Stimulated activated CD8-positive, alpha-beta memory T cell treated with anti-CD3 and anti-CD28 coated beads, Interleukin-15, amount 100 ng/mL, for 48 hours (primary cell): ENCODE results near the gene KIAA1671.
A peak's percentile ranks its signal among the peaks of the same experiment; 100 is the strongest.
"Not testable (repeated sequence)": the region's sequence is repeated elsewhere in the genome, so short reads cannot be mapped to it uniquely, and the experiment has no call there.

Experiments
- DNase-seq, 2 donors: peaks; one replicate each; pipeline ENCODE4 v3.0.0-alpha.2; 2020; ENCODE audit warnings: low read depth in 2 of 2

Gene KIAA1671

GRCh38 chr22:25200967-25201366 is 248.5 kb downstream of the KIAA1671 start:
- DNase-seq: no peak

- no peak for DNase-seq
Observed at GRCh38 chr22:25201557-25202273, 249.2 kb downstream of the KIAA1671 start.

- peak; percentile 14 to 32 for DNase-seq
Observed at GRCh38 chr22:25202290-25202921, 249.9 kb downstream of the KIAA1671 start.

- no peak for DNase-seq
Observed at GRCh38 chr22:25203082-25203481, 250.6 kb downstream of the KIAA1671 start.

GRCh38 chr22:25204547-25204946 is 252.0 kb downstream of the KIAA1671 start:
- DNase-seq: not testable (repeated sequence)

- DNase-seq: no peak
Observed at GRCh38 chr22:25205847-25206246, 253.3 kb downstream of the KIAA1671 start.

- DNase-seq: no peak
Observed at GRCh38 chr22:25206998-25207397, 254.5 kb downstream of the KIAA1671 start.

GRCh38 chr22:25207553-25208157 is 255.1 kb downstream of the KIAA1671 start:
- no peak for DNase-seq

- DNase-seq: no peak
Observed at GRCh38 chr22:25208328-25208727, 255.8 kb downstream of the KIAA1671 start.

DNA sequence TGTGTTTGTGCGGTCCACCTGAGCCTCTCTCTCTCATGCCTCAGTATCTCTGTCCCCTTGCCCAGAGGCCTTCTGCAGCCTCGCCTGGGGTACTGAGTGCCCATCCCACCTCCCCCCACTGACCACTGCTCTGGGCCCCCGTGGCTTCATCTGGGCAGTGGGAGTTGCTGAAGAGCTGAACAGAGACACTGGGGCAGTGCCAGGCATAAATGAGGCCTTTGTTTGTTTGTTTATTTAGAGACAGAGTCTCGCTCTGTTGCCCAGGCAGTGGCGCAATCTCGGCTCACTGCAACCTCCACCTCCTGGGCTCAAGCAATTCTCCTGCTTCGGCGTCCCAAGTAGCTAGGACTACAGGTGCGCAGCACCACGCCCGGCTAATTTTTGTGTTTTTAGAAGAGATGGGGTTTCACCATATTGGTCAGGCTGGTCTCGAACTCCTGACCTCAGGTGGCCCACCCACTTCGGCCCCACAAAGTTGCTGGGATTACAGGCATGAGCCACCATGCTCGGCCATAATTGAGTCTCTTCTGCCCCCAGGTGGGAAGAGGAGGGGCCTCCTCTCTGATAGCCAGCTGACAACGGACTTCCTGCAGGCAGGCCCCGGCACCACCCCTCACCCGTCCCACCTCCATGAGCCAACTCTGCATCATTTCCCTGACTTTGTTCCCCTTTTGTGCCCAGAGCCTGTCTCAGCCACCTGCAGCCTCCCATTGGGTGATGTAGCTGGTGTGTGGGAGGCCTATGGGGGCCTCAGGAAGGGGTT is 256.4 kb downstream of the KIAA1671 start:
- no peak for DNase-seq

DNA sequence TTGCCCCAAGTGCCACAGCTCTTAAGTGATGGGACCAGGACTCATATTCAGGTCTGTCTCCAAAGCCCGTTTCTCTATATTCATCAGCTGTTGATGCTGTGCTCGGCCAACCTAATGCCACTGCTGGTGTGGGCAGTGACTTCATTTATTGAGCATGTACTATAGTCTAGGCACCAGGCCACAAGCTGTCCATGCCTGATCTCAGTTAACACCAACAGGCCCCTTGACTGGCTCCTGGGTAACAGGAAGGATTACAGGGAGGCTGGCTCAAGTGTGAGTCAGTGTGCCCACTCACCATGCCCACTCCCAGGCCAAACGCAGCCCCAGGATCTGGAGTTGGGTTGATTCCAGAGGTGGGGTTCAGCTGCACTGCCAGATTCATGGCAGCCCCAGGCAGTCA is 258.3 kb downstream of the KIAA1671 start:
- no peak for DNase-seq

DNA sequence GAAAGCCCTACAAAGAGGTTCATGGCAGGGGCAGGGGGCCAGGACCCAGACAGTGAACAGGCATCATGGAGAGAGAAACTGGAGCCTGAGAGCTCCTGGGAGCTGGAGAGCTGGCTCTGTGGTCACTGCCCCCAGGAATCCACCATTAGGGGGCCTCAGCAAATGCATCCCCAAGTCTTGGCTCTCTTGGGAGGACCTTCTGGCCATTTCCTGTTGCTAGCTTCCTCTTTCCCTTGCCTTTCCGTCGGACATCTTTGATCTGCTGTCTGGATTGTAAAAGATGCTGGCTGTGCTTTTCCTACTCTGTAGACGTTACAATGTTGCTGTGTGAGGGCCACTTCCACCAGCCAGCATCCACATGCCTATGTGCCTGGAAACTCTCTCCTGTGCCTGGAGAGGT is 259.8 kb downstream of the KIAA1671 start:
- DNase-seq: no peak

DNA sequence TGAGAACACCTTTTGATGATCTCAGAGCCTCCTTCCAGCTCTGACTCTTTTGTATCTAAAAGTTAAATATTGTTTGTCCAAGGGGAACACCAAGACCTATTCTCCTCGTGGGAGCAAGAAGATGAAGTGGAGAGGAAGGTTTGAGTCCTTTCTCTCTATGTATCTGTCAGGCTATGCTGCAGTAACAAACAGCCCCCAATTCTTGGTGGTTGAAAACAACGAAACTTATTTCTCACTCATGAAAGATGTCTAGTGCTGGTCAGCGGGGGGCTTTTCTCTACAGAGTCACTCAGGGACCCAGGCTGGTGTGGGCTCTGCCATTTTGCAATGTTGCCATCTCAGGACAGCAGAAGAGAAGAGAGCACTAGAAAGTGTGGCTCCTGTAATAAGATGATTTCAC is 260.7 kb downstream of the KIAA1671 start:
- no peak for DNase-seq

GRCh38 chr22:25216230-25216629 is 263.7 kb downstream of the KIAA1671 start:
- no peak for DNase-seq

DNA sequence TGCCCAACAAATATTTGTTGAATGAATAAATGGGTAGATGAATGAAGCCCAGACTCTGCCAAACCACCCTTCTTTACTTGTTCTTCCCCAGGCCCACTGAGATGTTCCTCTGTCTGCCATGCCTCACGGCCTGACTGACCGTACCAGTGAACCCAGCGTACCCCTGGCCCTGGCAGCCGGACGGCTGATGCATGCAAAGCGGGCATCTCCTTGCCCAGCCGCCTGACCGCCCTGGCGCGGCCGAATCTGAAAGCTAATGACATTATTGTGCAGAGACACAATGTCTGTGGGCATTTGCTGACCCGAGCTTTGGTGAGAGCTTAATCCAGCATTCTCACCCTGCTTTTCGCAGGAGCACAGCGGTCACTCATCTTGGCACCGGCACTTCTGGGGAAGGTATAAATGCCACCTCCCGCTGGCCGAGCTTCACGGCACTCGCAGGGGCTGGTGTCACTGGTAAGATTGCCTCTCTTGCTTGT is 266.7 kb downstream of the KIAA1671 start, which contains the start of gene CRYBB2:
TSS of gene CRYBB2 (plus strand) at position 429 of the 479 bp plus-strand sequence. CDS start 1,791 bp downstream, outside the sequence.
- no peak for DNase-seq

- no peak for DNase-seq
Observed at GRCh38 chr22:25219948-25220442, 267.5 kb downstream of the KIAA1671 start.

GRCh38 chr22:25221790-25222189 is 269.3 kb downstream of the KIAA1671 start:
- DNase-seq: no peak

- DNase-seq: no peak
Observed at GRCh38 chr22:25223269-25223850, 270.8 kb downstream of the KIAA1671 start.

DNA sequence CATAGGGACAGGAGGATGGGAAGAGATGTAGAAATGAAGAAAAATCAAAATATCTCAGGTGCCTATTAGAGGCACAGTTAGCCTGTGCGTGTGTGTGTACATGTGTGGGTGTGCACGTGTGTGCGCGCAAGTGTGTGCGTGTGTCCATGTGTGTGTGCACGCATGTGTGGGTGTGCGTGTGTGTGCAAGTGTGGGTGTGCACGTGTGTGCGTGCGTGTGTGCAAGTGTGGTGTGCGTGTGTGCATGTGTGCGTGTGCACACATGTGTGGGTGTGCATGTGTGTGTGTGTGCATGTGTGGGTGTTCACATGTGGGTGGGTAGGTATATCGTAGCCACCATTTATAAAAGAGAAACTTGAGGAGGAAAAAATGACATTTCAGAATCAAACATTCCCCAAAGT is 276.3 kb downstream of the KIAA1671 start:
- DNase-seq: no peak

DNA sequence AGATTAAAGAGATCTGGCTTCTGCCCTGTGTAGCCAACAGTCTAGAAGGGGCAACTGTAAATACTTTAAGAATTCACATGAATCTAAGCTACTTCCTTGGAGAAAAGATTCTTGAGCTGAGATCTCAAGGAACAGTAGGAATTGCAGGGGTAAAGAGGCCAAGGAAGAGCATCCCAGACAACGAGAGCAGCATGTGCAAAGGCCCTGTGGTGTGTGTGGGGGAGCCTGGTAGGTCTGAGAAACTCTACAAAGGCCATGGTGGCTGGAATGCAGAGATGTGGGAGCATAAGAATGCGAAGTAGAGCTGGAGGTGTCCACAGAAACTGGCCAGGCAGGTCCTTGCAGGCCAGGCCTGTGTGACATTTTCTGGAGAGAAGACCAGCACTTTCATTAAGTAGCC is 278.2 kb downstream of the KIAA1671 start:
- DNase-seq: not testable (repeated sequence)

GRCh38 chr22:25232301-25232700 is 279.8 kb downstream of the KIAA1671 start:
- no peak for DNase-seq
